Measurements from ENCODE around the gene MRTFB. TPM values are rescaled to one million over a fixed set of nuclear protein-coding genes. Genes with fewer than 3 reads are reported as not detected.

Gene MRTFB
- total and polyA plus RNA-seq, 2 experiments from 2014 or later: 13.9 to 22.2 TPM

GRCh38 chr16:14280541-14280940 is 209.4 kb downstream of the MRTFB start:
- peaks cover 4% of the 10 kb centered on the region; the same call in 2 of the 3 replicates for H3K9me3 Mint-ChIP-seq
- H3K4me3 Mint-ChIP-seq: no peak overlapping the region
- Histone ChIP-seq H3K4me2 (no peak overlapping the region), H3K4me3 (no peak overlapping the region), H3K27ac (ENCODE audit: low read depth) (no peak overlapping the region), H4K20me1 (replicated peaks; ENCODE audit: insufficient read depth) (no peaks in the 10 kb centered on the region), H2AFZ (no peak overlapping the region), H3F3A (replicated peaks; ENCODE audit: low read depth) (0 out of 2 replicates have a peak, but pooled peaks cover 6% of the 10 kb centered on the region), H3K36me3 (ENCODE audit: insufficient read depth) (no peaks in the 10 kb centered on the region), H3K9me2 (ENCODE audit: insufficient read depth) (no peaks in the 10 kb centered on the region), H3K27me3 (ENCODE audit: insufficient read depth) (no peaks in the 10 kb centered on the region), H3K79me2 (replicated peaks; ENCODE audit: insufficient read depth) (no peaks in the 10 kb centered on the region), H3K4me1 (ENCODE audit: insufficient read depth) (peaks cover 39% of the 10 kb centered on the region)
- DNase-seq (ENCODE audit: low spot score) (no peak), ATAC-seq (no peak)
- H3K36me3 Mint-ChIP-seq (ENCODE audit: low read depth): peaks cover 3% of the 10 kb centered on the region; the same call in 2 of the 3 replicates
- no peak overlapping the region for H3K27ac Mint-ChIP-seq
- peaks cover 17% of the 10 kb centered on the region for H3K27me3 Mint-ChIP-seq (ENCODE audit: insufficient read depth, low read depth, poor library complexity)
- no peak for TF ChIP-seq POLR2AphosphoS5 (IDR thresholded peaks at IDR 0.05; ENCODE audit: low read depth)
- TF ChIP-seq CREB1 (CRISPR knock-in tag; IDR thresholded peaks at IDR 0.05; ENCODE audit: low read depth): no peak
- TF ChIP-seq STAT1 (IDR thresholded peaks at IDR 0.05; ENCODE audit: unreplicated experiment): no peak
- TF ChIP-seq ZNF114 (CRISPR knock-in tag; IDR thresholded peaks at IDR 0.05): no peak
- TF ChIP-seq ZNF331 (CRISPR knock-in tag; IDR thresholded peaks at IDR 0.05; ENCODE audit: low read depth): no peak
- TF ChIP-seq ETS1 (IDR thresholded peaks at IDR 0.05): no peak
- TF ChIP-seq ZNF462 (CRISPR knock-in tag; IDR thresholded peaks at IDR 0.05): no peak
- TF ChIP-seq EZH2phosphoT487 (IDR thresholded peaks at IDR 0.05; ENCODE audit: unreplicated experiment): no peak
- no peak for TF ChIP-seq REST (IDR thresholded peaks at IDR 0.05; ENCODE audit: unreplicated experiment)
- no peak for TF ChIP-seq NANOG (IDR thresholded peaks at IDR 0.05; ENCODE audit: borderline replicate concordance)
- TF ChIP-seq JUNB (IDR thresholded peaks at IDR 0.05; ENCODE audit: unreplicated experiment): no peak
- no peak for TF ChIP-seq CTCF (conservative IDR thresholded peaks at IDR 0.05; ENCODE audit: low read depth in 2 of 2)
- TF ChIP-seq EZH2 (IDR thresholded peaks at IDR 0.05; ENCODE audit: low read depth, unreplicated experiment): no peak
- peaks cover 40% of the 10 kb centered on the region for H3K4me1 Mint-ChIP-seq
